Gastroesophageal sphincter (tissue), 3 donors: ENCODE data around the gene PHLDB2.

Experiments used
- CTCF ChIP-seq, 4 experiments: fragments of 200-600 bp in 2 of 4; fragments of 450-650 bp in 2 of 4; sonication (generic) in 1 of 4; IDR thresholded peaks; one replicate each; pipeline ENCODE4 v1.5.1; 2017 to 2019; ENCODE audit warnings: antibody characterized with exemption in 4 of 4, mild to moderate bottlenecking in 2 of 4, moderate library complexity in 2 of 4
- POLR2A ChIP-seq, 2 donors: fragments of 450-650 bp; IDR thresholded peaks; one replicate each; pipeline ENCODE4 v1.6.1; 2017; ENCODE audit warnings: antibody characterized with exemption in 2 of 2, mild to moderate bottlenecking in 2 of 2, moderate library complexity in 1 of 2
- POLR2AphosphoS5 ChIP-seq: sonication (generic); formaldehyde crosslinking; IDR thresholded peaks from one replicate; pipeline ENCODE4 v1.6.1; 2017; ENCODE audit warnings: antibody characterized with exemption

DNA sequence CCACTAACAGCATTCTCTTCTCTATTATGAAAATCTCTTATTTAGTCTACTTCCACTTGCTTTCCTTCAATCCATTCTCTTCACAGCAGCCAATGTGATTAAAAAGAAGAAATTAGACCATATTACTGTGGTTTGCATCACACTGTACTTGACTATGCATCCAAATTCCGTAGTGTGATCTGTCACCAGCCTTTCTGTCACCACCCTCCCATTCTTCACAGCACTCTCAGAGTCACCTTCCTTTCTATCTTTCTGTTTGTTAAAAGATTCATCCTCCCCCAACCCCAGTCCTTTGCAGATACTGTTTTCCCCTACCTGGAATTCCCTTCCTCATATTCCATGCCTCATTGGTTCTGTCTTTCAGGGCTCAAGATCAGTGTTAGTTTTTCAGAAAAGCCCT is 64.7 kb downstream of the PHLDB2 start:
- TF ChIP-seq CTCF (IDR thresholded peaks at IDR 0.05) = no peak
- TF ChIP-seq POLR2A (IDR thresholded peaks at IDR 0.05) = no peak
- TF ChIP-seq POLR2AphosphoS5 = no peak
